Ascending aorta (tissue), 2 donors: ENCODE data around the gene CYSLTR2. TPM values are rescaled to one million over a fixed set of nuclear protein-coding genes. Genes with fewer than 3 reads are reported as not detected.

Experiments used
- DNase-seq, 2 donors: peaks; one replicate each; pipeline ENCODE4 v3.0.0-alpha.2; 2019; ENCODE audit warnings: low spot score in 2 of 2
- H3K27ac ChIP-seq, 2 donors: fragments of 200-600 bp; sonication (generic); one replicate each; pipeline ENCODE4 v1.5.1; 2016 to 2017; ENCODE audit warnings: mild to moderate bottlenecking in 1 of 2
- H3K27me3 ChIP-seq: fragments of 200-600 bp; sonication (generic); one replicate; pipeline ENCODE4 v1.5.1; 2017
- H3K36me3 ChIP-seq, 2 donors: fragments of 200-600 bp; sonication (generic); one replicate each; pipeline ENCODE4 v1.5.1; 2016
- H3K4me1 ChIP-seq, 2 donors: fragments of 200-600 bp; sonication (generic); one replicate each; pipeline ENCODE4 v1.5.1; 2016 to 2017; ENCODE audit warnings: mild to moderate bottlenecking in 1 of 2
- H3K4me3 ChIP-seq, 2 donors: fragments of 200-600 bp; sonication (generic); one replicate each; pipeline ENCODE4 v1.5.1; 2016 to 2017; ENCODE audit warnings: mild to moderate bottlenecking in 1 of 2
- H3K9me3 ChIP-seq, 2 donors: fragments of 200-600 bp; sonication (generic); one replicate each; pipeline ENCODE4 v1.5.1; 2016
- CTCF ChIP-seq, 3 experiments: fragments of 200-600 bp in 2 of 3; fragments of 450-650 bp in 1 of 3; sonication (generic) in 2 of 3; IDR thresholded peaks; one replicate each; pipeline ENCODE4 v1.5.1; 2016 to 2019; ENCODE audit warnings: antibody characterized with exemption in 3 of 3, mild to moderate bottlenecking in 1 of 3, moderate library complexity in 1 of 3
- intact Hi-C: fragments of 100-400 bp; cut with DNase I; formaldehyde crosslinking; loops from one replicate; pipeline ENCODE4 v1.15.1; 2023
- total RNA-seq: library from RNA; depleted of rRNA; stranded (reverse); fragments of >200 nt; gene quantifications from one replicate; pipeline ENCODE4 v1.1.0, GENCODE V29; 2016

Gene CYSLTR2
- total RNA-seq, 1 donor from 2014 or later = 1.2 TPM

GRCh38 chr13:48737689-48738088 is 84.0 kb downstream of the CYSLTR2 start:
- no peaks in the 10 kb centered on the region for H3K4me1 ChIP-seq

GRCh38 chr13:48738311-48738710 is 84.6 kb downstream of the CYSLTR2 start:
- no peak for DNase-seq
- no peak overlapping the region for H3K27ac ChIP-seq
- no peaks in the 10 kb centered on the region for H3K27me3 ChIP-seq
- H3K4me1 ChIP-seq = no peaks in the 10 kb centered on the region
- no peak for TF ChIP-seq CTCF (IDR thresholded peaks at IDR 0.05)
- no peaks in the 10 kb centered on the region for H3K9me3 ChIP-seq
- H3K4me3 ChIP-seq = no peak overlapping the region
- intact Hi-C loops = no loop called here
- H3K36me3 ChIP-seq = no peaks in the 10 kb centered on the region

More at GRCh38 chr13:48737689-48738088, 84.0 kb downstream of the CYSLTR2 start:
- H3K36me3 ChIP-seq = no peaks in the 10 kb centered on the region
- no peak for DNase-seq
- intact Hi-C loops = no loop called here
- H3K4me3 ChIP-seq = no peak overlapping the region
- no peaks in the 10 kb centered on the region for H3K27me3 ChIP-seq
- no peak for TF ChIP-seq CTCF (IDR thresholded peaks at IDR 0.05)
- no peak overlapping the region for H3K27ac ChIP-seq
- H3K9me3 ChIP-seq = no peaks in the 10 kb centered on the region

GRCh38 chr13:48739386-48739964 is 85.7 kb downstream of the CYSLTR2 start:
- no peaks in the 10 kb centered on the region for H3K4me1 ChIP-seq
- no peaks in the 10 kb centered on the region for H3K9me3 ChIP-seq
- no peak for TF ChIP-seq CTCF (IDR thresholded peaks at IDR 0.05)
- no peaks in the 10 kb centered on the region for H3K27me3 ChIP-seq
- no peak overlapping the region for H3K4me3 ChIP-seq
- intact Hi-C loops = no loop called here
- H3K36me3 ChIP-seq = no peaks in the 10 kb centered on the region
- DNase-seq = no peak
- no peak overlapping the region for H3K27ac ChIP-seq

- Histone ChIP-seq H3K4me3 (no peak overlapping the region), H3K27me3 (no peaks in the 10 kb centered on the region), H3K4me1 (no peaks in the 10 kb centered on the region), H3K36me3 (no peaks in the 10 kb centered on the region), H3K9me3 (no peaks in the 10 kb centered on the region), H3K27ac (no peak overlapping the region)
- TF ChIP-seq CTCF (IDR thresholded peaks at IDR 0.05) = no peak
- DNase-seq = no peak
- intact Hi-C loops = no loop called here
These were observed 87.6 kb downstream of the CYSLTR2 start for GRCh38 chr13:48741377-48741776.

GRCh38 chr13:48746821-48747220 is 93.1 kb downstream of the CYSLTR2 start:
- intact Hi-C loops = no loop called here

More at GRCh38 chr13:48746821-48747220, 93.1 kb downstream of the CYSLTR2 start:
- Histone ChIP-seq H3K27me3 (no peaks in the 10 kb centered on the region), H3K36me3 (no peaks in the 10 kb centered on the region), H3K4me1 (no peaks in the 10 kb centered on the region), H3K27ac (no peak overlapping the region), H3K4me3 (no peak overlapping the region), H3K9me3 (no peaks in the 10 kb centered on the region)
- TF ChIP-seq CTCF (IDR thresholded peaks at IDR 0.05) = no peak
- DNase-seq = no peak
